B cell (primary cell): ENCODE data around the gene CAMK1D. TPM values are rescaled to one million over a fixed set of nuclear protein-coding genes. Genes with fewer than 3 reads are reported as not detected.

Experiments
- ATAC-seq: fragments of 200-7000 bp; cut with Tn5 transposase; one replicate; pipeline ENCODE4 v1.10.0; 2021; ENCODE audit warnings: low read depth, mild to moderate bottlenecking, moderate number of reproducible peaks, moderate library complexity
- CTCF ChIA-PET: fragments of 350-600 bp; sonication (Branson Sonifier 250); formaldehyde crosslinking; loops from one replicate; lab custom pipeline; 2021; ENCODE audit warnings: antibody characterized with exemption, inconsistent platforms; lab: Charles Lee
- POLR2A ChIA-PET: fragments of 350-600 bp; sonication (Branson Sonifier 250); formaldehyde crosslinking; loops from one replicate; lab custom pipeline; 2021; ENCODE audit warnings: antibody characterized with exemption; lab: Charles Lee
- DNase-seq: peaks from one replicate; pipeline ENCODE4 v3.0.0; 2013
- H2AFZ ChIP-seq: 2 replicates; pipeline ENCODE4 v1.6.1; 2012; ENCODE audit warnings: mild to moderate bottlenecking, low read depth, low read length; ENCODE audit not compliant: insufficient read depth, poor library complexity, severe bottlenecking
- H3K27ac ChIP-seq, 2 donors: 1 replicate in 1 of 2; 2 replicates in 1 of 2; pipeline ENCODE4 v1.5.1; 2012 to 2013; ENCODE audit warnings: low read length in 2 of 2, mild to moderate bottlenecking in 2 of 2, moderate library complexity in 1 of 2
- H3K27me3 ChIP-seq, 4 experiments: fragments of 200-600 bp in 1 of 4; sonication (generic) in 1 of 4; replicated peaks in 1 of 4; 1 replicate in 2 of 4; 2 replicates in 2 of 4; pipeline versions ENCODE4 v1.6.1 to v1.7.0; 2013 to 2016; ENCODE audit warnings: low read length in 3 of 4, mild to moderate bottlenecking in 2 of 4, mixed read lengths in 1 of 4, moderate library complexity in 1 of 4; ENCODE audit not compliant: insufficient read depth in 4 of 4, control insufficient read depth in 3 of 4; ENCODE audit errors: control extremely low read depth in 1 of 4
- H3K36me3 ChIP-seq, 2 experiments: replicated peaks in 1 of 2; 1 replicate in 1 of 2; 2 replicates in 1 of 2; pipeline versions ENCODE4 v1.6.1 to v1.7.1; 2013; ENCODE audit warnings: low read length in 1 of 2; ENCODE audit not compliant: insufficient read depth in 2 of 2, control insufficient read depth in 1 of 2; ENCODE audit errors: control extremely low read depth in 1 of 2, extremely low read depth in 1 of 2
- H3K4me1 ChIP-seq, 2 donors: fragments of 200-600 bp in 1 of 2; sonication (generic) in 1 of 2; 1 replicate in 1 of 2; 2 replicates in 1 of 2; pipeline versions ENCODE4 v1.5.1 to v1.6.1; 2013 to 2017; ENCODE audit warnings: low read length in 2 of 2; ENCODE audit not compliant: control insufficient read depth in 2 of 2, insufficient read depth in 2 of 2
- H3K4me2 ChIP-seq: replicated peaks from 2 replicates; pipeline ENCODE3; 2012; ENCODE audit warnings: mild to moderate bottlenecking, low read depth, low read length; ENCODE audit not compliant: poor library complexity, severe bottlenecking
- H3K4me3 ChIP-seq, 5 experiments: fragments of 200-600 bp in 1 of 5; sonication (generic) in 1 of 5; 1 replicate in 3 of 5; 2 replicates in 2 of 5; pipeline versions ENCODE4 v1.5.1 to v1.7.0; 2011 to 2016; ENCODE audit warnings: low read length in 4 of 5, mild to moderate bottlenecking in 4 of 5, low read depth in 2 of 5, control low read depth in 1 of 5, moderate library complexity in 1 of 5; ENCODE audit not compliant: insufficient read depth in 1 of 5; ENCODE audit errors: control extremely low read depth in 1 of 5, extremely low read depth in 1 of 5
- H3K79me2 ChIP-seq: fragments of 200-600 bp; sonication (generic); one replicate; pipeline ENCODE4 v1.6.0; 2016; ENCODE audit warnings: low read length; ENCODE audit not compliant: control insufficient read depth, insufficient read depth
- H3K9ac ChIP-seq: fragments of 200-600 bp; sonication (generic); 2 replicates; pipeline ENCODE4 v1.6.1; 2017; ENCODE audit warnings: mild to moderate bottlenecking, low read length, moderate library complexity
- H3K9me3 ChIP-seq, 3 donors: one replicate each; pipeline versions ENCODE4 v1.6.1 to v1.7.1; 2013; ENCODE audit warnings: low read length in 2 of 3; ENCODE audit not compliant: control insufficient read depth in 2 of 3, insufficient read depth in 1 of 3; ENCODE audit errors: control extremely low read depth in 1 of 3
- H4K20me1 ChIP-seq: 2 replicates; pipeline ENCODE4 v1.6.0; 2012; ENCODE audit warnings: mild to moderate bottlenecking, low read length; ENCODE audit not compliant: insufficient read depth, control insufficient read depth, poor library complexity, severe bottlenecking
- H3K27ac Mint-ChIP-seq: one replicate; pipeline ENCODE4 v1.8.0; 2021; ENCODE audit warnings: mixed read lengths
- H3K27me3 Mint-ChIP-seq: one replicate; pipeline ENCODE4 v1.8.0; 2021; ENCODE audit warnings: mixed read lengths
- H3K4me1 Mint-ChIP-seq: one replicate; pipeline ENCODE4 v1.8.0; 2021; ENCODE audit warnings: mixed read lengths
- H3K4me3 Mint-ChIP-seq: one replicate; pipeline ENCODE4 v1.8.0; 2021; ENCODE audit warnings: mixed read lengths
- H3K9me3 Mint-ChIP-seq: one replicate; pipeline ENCODE4 v1.8.0; 2022; ENCODE audit warnings: mixed read lengths; ENCODE audit not compliant: insufficient read depth
- CTCF ChIP-seq: fragments of 200-600 bp; IDR thresholded peaks from one replicate; pipeline ENCODE4 v1.8.0; 2022; ENCODE audit warnings: antibody characterized with exemption, mild to moderate bottlenecking
- EZH2 ChIP-seq: IDR thresholded peaks from 2 replicates; pipeline ENCODE4 v1.6.1; 2012; ENCODE audit warnings: borderline replicate concordance, low read depth, mild to moderate bottlenecking, moderate library complexity, low read length; ENCODE audit not compliant: insufficient read depth, poor library complexity, severe bottlenecking
- WGBS: methylation state at CpG from one replicate; pipeline ENCODE4 v1.1.5; 2013; ENCODE audit warnings: missing lambda C conversion rate; ENCODE audit not compliant: insufficient coverage; 5-methylcytosine and 5-hydroxymethylcytosine counted together
- intact Hi-C: fragments of 100-400 bp; cut with micrococcal nuclease; formaldehyde crosslinking; loops from one replicate; pipeline ENCODE4 v1.10.0; 2022
- polyA plus RNA-seq: library from polyadenylated mRNA; depleted of rRNA; stranded (reverse); fragments of >200 nt; gene quantifications from 2 replicates; pipeline ENCODE4 v1.2.3, GENCODE V29; 2012
- total RNA-seq, 2 donors: library from RNA; stranded (reverse); fragments of 120-200 nt in 1 of 2; gene quantifications; 1 replicate in 1 of 2; 2 replicates in 1 of 2; pipeline versions ENCODE4 v1.2.3 to v1.2.4, GENCODE V29; 2013 to 2022

Gene CAMK1D
- total and polyA plus RNA-seq, 2 donors (not counting 1 experiment from before 2014, with no cell fraction given): 34.1 to 69.7 TPM

- intact Hi-C loops: no loop called here
- Histone ChIP-seq H3K27me3 (no peaks in the 10 kb centered on the region), H3K9ac (no peak overlapping the region), H4K20me1 (peaks cover 11% of the 10 kb centered on the region), H3K9me3 (no peaks in the 10 kb centered on the region), H3K4me3 (no peak overlapping the region), H3K36me3 (peaks cover 0 to 58% of the 10 kb centered on the region in 2 experiments), H3K4me1 (no peaks in the 10 kb centered on the region), H3K27ac (no peak overlapping the region), H3K79me2 (peaks cover 2% of the 10 kb centered on the region), H3K4me2 (no peak overlapping the region), H2AFZ (no peak overlapping the region)
- Mint-ChIP-seq H3K27me3 (no peaks in the 10 kb centered on the region), H3K27ac (no peak overlapping the region), H3K9me3 (no peaks in the 10 kb centered on the region), H3K4me3 (no peak overlapping the region), H3K4me1 (no peaks in the 10 kb centered on the region)
- WGBS: 100% methylated on average over 1 of the region's 3 CpGs
- ChIA-PET CTCF (no interaction called here), POLR2A (no interaction called here)
- ATAC-seq: no peak
- DNase-seq: no peak
- TF ChIP-seq EZH2 (no peak), CTCF (no peak)
Measured at GRCh38 chr10:12801214-12802087, 452.1 kb downstream of the CAMK1D start.

GRCh38 chr10:12803776-12804175 is 454.4 kb downstream of the CAMK1D start:
- 88% methylated on average over 4 of the region's 4 CpGs for WGBS

More at GRCh38 chr10:12803776-12804175, 454.4 kb downstream of the CAMK1D start:
- Mint-ChIP-seq H3K9me3 (no peaks in the 10 kb centered on the region), H3K4me3 (no peak overlapping the region), H3K4me1 (no peaks in the 10 kb centered on the region), H3K27me3 (no peaks in the 10 kb centered on the region), H3K27ac (no peak overlapping the region)
- ChIA-PET POLR2A (no interaction called here), CTCF (no interaction called here)
- no peaks in the 10 kb centered on the region for H3K4me1 ChIP-seq
- no peaks in the 10 kb centered on the region for H3K27me3 ChIP-seq
- TF ChIP-seq EZH2 (no peak), CTCF (no peak)
- intact Hi-C loops: no loop called here
- H3K36me3 ChIP-seq: peaks cover 0 to 55% of the 10 kb centered on the region in 2 experiments
- no peak overlapping the region for H3K4me3 ChIP-seq
- peaks cover 2% of the 10 kb centered on the region for H3K79me2 ChIP-seq
- no peak overlapping the region for H3K4me2 ChIP-seq
- peaks cover 9% of the 10 kb centered on the region for H4K20me1 ChIP-seq
- H3K9me3 ChIP-seq: no peaks in the 10 kb centered on the region
- no peak for ATAC-seq
- no peak overlapping the region for H3K9ac ChIP-seq
- H2AFZ ChIP-seq: no peak overlapping the region
- no peak for DNase-seq
- H3K27ac ChIP-seq: no peak overlapping the region
